Putamen (tissue), 1 donor: ENCODE data around the gene ITPKC.
A peak's percentile ranks its signal among the peaks of the same experiment; 100 is the strongest.

Source experiments
- DNase-seq: peaks from one replicate; pipeline ENCODE4 v3.0.0-alpha.2; 2016; ENCODE audit warnings: low spot score

ITPKC gene

DNA sequence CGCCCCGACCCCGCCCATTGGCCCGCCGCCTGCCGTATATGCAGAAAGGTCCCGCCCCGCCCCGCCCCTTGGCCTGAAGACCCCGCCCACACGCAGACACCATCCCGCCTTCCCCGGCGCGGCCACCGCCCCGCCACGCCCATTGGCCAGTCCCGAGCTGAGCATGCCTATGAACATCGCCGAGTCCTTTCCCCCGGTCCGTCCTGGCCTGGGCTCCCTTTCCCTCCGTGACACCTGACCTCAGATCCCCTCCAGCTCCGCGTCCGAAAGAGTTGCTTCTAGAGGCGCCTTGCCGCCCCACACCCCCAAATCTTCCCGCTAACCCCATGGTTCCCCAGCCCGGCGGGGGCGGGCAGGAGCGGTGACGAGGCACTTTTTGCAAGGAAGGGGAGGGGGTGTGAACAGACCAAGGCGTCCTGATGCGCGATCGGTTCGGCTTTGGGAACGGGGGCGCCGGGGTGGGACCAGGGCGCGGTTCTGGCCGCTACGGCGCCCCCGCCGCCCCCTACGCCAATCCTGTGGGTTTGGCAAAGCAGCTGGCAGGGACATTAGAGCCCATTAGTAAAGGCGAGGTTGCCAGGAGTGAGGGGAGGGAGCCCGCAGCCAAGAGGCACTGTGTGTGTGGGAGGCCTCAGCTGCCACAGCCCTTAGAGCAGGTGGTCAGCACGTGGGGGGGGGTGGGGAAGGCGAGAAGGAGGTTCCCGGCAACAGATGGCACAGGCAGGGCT is 26.1 kb upstream of the ITPKC start:
- DNase-seq, result peak; percentile 93

DNA sequence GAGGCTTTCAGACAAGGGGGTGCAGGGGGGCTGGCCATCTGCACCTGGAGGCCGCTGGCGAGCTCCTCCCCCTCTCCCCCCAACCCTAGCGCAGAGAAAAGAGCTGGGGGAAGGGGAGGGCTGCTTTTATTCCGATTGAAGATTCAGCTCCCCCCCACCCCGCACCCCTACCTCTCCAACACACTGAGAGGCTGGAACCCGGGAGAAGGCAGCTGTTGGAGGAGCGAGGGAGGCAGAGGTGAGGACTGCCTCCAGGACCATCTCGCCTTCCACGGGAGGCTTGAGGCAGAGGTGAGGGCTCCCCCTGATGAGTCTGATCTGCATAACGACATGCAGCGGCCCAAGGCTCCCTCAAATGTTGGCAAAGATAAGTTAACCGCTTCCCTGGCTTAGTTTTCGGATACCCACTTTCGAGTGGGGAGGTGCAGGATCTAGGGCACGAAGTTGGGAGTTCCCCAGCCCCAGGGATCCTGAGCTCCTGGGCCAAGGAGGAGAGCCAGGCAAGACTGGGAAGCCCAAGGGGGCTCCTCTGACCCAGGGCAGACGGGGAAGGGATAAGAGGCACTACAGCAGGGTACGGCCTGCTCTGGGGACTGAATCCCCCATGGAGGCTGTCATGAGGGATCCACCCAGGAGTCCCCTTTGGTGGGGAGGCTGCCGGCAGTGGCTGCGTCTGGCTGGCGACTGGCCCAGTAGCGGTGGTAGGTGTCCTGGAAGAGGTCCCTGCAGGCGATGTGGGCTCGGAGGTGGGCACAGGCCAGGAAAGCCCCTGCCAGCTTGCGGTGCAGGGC is 25.3 kb upstream of the ITPKC start:
- DNase-seq, result no peak

DNA sequence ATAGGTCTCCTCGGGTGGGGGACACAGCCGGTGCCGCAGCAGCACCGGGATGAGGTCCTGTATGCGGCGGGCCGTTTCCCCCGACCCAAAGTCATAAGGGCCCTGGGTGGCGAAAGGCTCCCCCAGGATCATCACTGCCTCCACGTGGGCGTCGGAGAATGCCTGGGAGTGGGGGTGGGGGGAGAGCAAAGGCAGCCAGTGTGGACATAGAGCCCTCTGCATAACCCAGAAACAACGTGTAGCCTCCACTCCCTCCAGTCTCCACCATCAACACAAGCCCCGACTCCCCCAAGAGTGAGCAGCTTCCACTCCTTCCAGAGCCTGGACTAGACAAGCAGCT is 24.7 kb upstream of the ITPKC start:
- DNase-seq, result no peak

GRCh38 chr19:40693150-40693788 is 23.6 kb upstream of the ITPKC start:
- no peak for DNase-seq

DNA sequence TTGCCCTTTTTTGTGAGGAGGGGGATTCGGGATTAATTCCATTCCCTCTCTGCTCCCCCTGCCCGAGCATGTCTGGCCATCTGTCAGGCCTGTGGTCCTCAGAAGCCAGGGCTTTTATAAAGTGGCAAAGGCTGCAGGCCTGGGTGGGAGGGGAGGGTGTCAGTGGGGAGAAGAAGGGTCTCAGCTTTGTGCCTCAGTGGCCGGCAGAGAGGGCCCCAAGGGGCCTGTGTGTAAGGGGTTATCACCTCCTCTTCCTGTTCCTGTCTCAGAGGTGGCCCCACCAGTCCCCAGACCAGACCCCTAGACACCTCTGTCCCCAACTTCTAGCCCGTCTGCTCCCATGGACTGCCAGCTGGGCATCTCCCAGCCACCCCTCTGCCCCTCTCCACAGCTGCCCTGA is 23.0 kb upstream of the ITPKC start:
- no peak for DNase-seq

DNA sequence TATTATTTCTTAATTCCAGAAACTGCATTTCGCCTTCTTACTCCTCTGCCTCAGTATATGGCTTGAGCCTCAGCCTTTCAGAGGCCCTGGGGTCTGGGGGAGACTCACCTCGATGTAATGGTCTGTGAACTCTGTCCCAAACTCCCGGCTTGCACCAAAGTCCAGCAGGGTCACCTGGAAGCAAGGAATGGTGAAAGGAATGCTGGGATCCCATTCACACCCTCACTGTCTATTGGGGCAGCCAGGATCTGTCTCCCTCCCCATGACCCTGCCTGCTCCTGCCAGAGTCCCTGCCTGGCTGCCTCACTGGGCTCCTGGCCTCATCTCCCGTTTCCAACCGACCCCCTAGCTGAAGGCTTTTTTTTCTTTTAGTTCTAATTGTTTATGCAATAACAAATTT is 21.0 kb upstream of the ITPKC start:
- DNase-seq, result no peak

- DNase-seq, result no peak
These were observed 19.9 kb upstream of the ITPKC start for GRCh38 chr19:40697007-40697406.

GRCh38 chr19:40700083-40700482 is 16.8 kb upstream of the ITPKC start:
- DNase-seq, result no peak

GRCh38 chr19:40701758-40702157 is 15.2 kb upstream of the ITPKC start:
- DNase-seq, result no peak

GRCh38 chr19:40702337-40703012 is 14.4 kb upstream of the ITPKC start:
- peak; percentile 44 for DNase-seq

DNA sequence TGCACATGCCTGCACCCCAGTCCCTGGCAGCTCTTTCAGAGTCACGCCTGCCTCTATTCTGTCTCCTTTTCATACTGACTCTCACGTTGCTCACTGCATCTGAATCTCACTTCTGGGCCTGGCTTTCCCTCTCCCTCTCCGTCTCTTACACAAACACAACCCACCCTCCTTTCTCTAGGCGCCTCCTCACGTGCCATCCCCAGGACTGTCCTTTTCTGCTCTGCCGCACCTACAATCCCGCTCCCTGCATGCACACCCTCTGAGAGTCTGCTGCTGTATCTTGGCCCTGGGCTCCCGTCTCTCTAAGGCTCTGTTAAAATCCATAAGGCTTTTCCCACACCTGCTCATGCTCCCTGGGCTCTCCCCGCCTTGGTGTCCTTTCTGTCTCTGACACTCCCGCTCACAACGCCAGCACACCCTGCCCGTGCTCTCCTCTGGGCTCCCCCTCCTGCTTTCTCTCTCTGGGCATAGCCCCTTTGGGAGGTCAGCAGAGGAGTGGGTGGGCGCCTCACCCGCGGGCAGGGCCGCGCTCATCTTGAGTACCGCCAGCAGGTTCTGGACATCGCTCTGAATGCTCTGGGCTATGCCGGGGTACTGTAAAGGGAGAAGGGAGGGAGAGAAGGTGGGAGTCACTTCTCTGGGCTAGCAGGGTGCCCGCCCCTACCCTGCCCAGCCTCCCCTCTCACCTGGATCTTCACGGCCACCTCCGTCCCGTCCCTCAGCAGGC is 13.7 kb upstream of the ITPKC start:
- no peak for DNase-seq

DNA sequence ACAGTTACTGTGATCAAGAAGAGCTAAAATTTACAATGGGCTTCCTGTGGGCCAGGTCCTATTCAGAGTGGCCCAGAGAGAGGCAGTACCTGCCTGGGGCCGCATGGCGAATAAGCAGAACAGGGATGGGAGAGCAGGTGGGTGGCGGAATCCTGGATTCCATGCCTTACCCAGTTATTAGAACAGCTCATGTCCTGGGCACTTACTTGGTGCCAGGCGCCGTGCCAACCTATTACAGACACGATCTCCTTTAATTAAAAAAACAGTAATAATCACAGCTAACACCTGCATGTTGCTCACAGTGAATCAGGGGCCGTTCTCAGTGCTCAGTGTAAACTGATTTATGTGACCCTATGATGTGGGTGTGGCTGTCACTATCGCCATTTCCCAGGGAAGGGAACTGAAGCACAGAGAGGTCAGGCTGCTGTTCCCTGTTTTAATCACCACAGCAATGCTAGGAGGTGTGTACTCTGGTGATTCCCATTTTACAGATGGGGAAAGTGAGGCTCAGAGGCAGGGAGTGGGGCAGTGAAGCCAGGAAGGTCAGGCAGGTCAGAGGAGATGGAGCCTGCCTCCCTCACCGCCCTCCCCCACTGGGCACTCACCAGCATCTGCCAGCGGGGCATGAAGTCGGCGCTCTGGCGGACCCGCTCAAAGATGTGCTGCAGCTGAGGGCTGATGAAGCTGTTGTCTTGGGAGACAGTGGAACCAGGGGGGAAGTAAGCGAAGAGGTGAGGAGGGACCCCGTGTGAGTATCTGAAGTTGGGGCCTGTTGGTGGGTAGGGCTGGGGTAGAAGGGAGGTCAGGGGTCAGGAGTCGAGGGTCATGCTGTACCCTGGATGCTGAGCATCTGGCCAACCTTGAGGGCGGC is 12.2 kb upstream of the ITPKC start:
- no peak for DNase-seq

GRCh38 chr19:40705362-40705651 is 11.6 kb upstream of the ITPKC start:
- no peak for DNase-seq

GRCh38 chr19:40705950-40706619 is 10.8 kb upstream of the ITPKC start:
- DNase-seq, result no peak

- DNase-seq, result no peak
These were observed 9.3 kb upstream of the ITPKC start for GRCh38 chr19:40707615-40708014.

- DNase-seq, result no peak
These were observed 7.1 kb upstream of the ITPKC start for GRCh38 chr19:40709817-40710216.

DNA sequence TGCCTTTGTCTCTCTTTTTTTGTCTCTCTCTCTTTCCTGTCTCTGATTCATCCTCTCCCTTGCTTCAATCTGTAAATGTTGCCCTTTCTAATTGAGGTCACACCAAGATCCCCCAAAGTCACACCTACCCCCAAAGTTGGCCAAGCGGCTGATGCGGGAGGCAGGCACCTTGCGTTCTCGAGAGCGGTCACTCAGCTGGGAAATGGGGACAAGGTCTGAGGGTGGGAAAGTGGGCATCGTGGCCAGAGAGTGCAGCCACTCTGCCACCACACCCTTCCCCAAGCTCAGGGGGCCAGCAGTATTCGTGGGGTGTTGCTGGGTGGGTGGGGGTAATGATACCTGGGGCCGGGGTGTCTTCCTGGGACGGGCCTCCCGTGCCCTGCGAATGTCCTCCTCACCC is 3.0 kb upstream of the ITPKC start:
- DNase-seq, result no peak

DNA sequence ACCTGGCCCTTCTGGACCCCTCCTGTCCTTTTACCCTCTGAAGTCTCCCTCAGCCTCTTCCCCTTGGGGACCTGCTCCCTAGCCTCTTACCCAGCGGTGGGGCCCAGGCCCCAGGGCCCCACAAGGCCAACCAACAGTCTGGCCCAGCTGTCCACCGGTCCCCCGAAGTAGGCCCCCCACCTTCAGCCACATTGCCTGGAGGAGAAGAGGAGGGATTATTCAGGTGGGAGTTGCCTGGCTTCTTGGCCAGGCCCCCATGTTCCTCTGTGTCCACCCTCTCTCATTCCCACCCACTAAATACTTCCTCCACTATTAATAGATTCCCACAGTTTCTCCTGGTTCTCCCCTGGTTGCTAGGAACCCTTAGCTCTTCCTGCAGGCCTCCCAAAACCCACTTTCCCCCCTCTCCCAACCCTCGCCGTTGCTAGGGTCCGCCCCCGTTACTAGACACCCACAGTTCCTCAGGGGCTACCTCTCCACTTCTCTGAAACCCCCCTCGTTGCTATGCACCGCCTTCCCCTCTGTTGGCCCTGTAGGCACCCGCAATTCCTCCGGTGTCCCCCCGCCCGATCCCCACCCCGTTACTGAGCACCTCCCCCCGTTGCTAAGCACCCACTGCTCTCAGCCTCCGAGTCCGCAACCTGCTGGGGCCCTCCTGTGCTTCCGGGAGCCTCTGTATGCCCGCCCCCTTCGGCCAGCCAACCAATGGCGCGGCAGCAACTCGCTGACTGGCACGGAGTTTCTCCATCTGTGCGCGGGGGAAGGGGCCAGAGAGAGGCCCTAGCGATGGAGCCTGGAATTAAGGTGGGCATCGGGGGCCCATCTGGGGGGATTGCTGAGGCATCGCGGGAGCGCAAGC is 2.2 kb upstream of the ITPKC start:
- DNase-seq, result peak; percentile 97

DNA sequence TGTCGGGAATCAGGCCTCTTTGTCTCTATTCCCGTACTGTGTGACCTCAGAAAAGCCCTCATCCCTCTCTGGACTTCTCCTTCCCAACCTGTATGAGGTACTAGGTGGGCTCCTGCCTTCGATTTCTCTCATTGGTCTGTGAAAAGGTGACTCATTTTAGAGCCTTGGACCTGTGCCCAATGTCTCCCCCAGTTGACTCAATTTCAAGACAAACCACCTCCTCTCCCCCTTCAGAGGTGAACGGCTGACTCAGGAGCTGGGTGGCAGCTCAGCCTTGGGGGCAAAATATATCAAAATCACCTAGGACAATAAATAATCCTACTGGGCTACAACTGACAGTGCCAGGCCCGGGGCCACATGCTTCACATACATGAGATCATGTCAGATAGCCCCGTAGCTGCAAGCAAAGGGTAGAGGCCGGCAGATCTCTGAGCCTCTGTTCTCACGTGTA is 856 bp upstream of the ITPKC start:
- DNase-seq, result peak; percentile 61
